GM21576 (cell line): ENCODE data around the gene TESMIN.

Experiments
- ATAC-seq: cut with Tn5 transposase; IDR thresholded peaks from one replicate; pipeline ENCODE4 v1.9.1; 2021; ENCODE audit warnings: mild to moderate bottlenecking, moderate library complexity; ENCODE audit not compliant: unreplicated experiment

TESMIN gene

DNA sequence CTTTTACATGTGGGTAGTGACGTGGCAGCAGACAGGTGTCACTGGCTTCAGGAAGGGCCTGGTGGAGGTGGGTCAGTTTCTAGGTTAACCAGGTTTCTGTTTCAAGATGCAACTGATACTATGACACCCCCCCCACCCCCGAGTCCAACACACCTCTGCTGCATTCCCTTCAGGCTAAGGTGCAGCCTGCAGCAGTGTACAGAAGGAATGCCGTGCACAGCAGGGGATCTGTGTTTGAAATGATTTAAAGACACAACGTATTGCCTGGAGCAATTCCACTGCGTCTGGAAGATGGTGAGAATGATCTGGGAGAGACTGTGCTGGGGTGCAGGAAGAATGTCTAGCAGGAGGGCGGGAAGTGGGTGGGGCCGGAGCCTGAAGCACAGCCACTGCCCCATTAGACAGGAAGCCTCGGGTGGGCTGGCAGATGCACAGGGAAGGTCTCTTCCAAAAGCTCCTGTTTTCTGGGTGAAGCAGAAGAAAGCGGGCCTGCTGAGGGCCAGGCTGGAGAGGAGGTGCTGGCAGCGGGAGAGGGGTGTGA, 11.9 kb upstream of the TESMIN start:
- ATAC-seq = no peak

GRCh38 chr11:68762481-68762880, 11.2 kb upstream of the TESMIN start:
- no peak for ATAC-seq

DNA sequence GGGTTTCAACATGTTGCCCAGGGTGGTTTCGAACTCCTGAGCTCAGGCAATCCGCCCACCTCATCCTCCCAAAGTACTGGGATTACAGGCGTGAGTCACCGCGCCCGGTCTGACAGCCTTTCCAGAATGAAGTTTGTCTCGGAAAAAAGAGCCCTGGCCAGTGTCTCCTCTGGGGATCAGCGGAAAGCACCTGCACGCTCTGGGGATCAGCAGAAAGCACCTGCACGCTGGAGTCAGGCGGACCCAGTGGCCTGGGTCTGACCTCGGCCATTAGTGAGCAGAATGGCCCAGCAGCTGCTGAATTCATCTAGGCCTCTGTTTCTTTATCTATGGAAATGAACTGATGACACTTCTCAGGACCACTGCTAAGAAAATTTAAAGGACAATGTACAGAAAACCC, 10.5 kb upstream of the TESMIN start:
- no peak for ATAC-seq

GRCh38 chr11:68759991-68760390, 8.7 kb upstream of the TESMIN start:
- no peak for ATAC-seq

DNA sequence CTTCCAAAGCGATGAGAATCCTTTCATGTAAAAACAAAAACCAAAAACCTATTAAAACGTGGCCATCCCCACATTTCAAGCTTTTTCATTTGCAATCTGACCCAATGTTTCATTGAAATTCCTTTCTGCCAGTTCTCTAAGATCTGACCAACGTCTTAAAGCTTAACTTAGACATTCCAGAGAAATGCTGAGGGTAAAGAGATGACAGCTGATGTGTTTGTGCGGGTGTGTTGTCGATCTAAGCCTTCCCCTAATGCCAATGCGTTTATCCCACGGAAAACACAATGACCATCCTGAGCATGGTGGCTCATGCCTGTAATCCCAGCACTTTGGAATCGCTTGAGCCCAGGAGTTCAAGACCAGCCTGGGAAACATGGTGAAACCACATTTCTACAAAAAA, 6.4 kb upstream of the TESMIN start:
- ATAC-seq = no peak

GRCh38 chr11:68756171-68756766, 4.9 kb upstream of the TESMIN start:
- no peak for ATAC-seq

DNA sequence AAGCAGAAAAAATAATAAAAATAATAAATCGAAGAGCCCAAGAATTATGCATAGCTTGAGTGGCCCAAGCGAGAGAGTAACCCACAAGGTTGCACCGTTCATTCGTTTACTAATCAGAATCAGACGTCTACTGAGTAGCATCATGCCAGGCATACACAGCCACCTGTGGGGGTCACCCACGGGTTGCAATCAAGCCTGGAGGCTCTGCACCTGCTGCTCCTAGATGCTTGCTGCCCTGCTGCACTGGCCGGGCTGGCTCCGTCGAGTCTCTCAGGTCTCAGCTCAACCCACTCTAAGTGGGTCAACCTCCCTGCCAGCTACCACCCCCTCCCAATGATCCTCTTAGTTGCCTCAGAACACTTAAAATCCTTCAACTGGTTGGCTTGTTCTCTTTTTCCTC, 2.0 kb upstream of the TESMIN start:
- no peak for ATAC-seq

GRCh38 chr11:68751004-68751325, 355 bp downstream of the TESMIN start:
- ATAC-seq = no peak

- no peak for ATAC-seq
Observed at GRCh38 chr11:68750195-68751003, 921 bp downstream of the TESMIN start.

- no peak for ATAC-seq
Observed at GRCh38 chr11:68749229-68750123, 1.8 kb downstream of the TESMIN start.

DNA sequence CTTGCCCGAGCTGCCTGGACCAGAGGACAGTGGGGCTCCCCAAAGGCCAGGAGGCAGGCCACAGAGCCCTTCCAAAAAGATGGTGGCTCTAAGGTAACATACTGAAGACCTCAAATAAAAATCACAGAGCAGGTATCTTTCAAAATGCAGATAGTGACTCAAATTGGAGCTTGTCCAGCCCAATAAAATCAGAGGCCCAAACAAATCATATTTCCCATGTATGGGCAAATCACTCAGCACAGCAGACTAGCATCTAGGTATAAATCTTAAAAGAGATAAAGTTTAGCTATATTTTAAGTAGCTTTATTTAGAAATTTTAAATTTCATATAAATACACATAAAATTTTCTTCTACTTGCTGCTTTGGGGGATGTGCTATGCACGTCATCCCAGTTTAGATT, 3.3 kb downstream of the TESMIN start:
- ATAC-seq = no peak

- ATAC-seq = no peak
Observed at GRCh38 chr11:68743539-68743938, 7.8 kb downstream of the TESMIN start.

GRCh38 chr11:68741463-68741862, 9.9 kb downstream of the TESMIN start:
- no peak for ATAC-seq

DNA sequence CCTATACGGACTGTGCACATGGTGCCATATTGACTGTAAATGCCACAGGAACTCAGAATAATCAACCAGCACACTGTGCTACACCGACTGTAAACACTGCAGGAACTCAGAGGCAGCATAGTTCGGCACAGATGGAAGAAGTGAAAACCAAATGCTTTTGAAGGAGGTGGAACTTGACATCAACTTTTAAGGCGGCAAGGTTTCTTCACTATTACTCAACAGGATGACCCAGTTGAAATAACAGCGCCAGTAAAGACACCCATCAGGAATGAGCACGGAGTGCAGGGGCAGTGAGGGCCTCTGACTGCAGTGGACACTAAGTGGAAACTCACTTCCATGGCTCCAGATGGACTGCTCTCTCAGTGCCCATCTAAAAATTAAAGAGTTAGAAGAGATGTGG, 15.7 kb downstream of the TESMIN start:
- no peak for ATAC-seq

- ATAC-seq = no peak
Observed at GRCh38 chr11:68735125-68735524, 16.2 kb downstream of the TESMIN start.

DNA sequence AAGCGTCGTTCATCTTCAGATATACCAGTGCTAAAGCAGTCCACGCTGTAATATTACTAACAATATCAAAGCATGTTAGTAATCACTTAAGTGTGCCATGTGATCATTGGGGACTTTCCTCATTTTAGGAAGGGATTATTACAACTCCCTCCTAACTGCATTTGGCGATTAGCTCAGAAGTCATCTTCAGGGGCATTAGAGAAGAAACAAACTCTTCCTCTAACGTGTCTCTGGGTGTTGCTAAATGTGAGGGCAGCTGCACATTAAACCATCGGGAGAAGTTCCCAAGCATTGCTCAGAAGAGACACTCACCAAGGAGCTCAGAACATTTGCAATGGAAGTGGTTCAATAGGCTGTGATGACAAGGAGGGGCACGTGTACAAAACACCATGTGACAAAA, 17.2 kb downstream of the TESMIN start:
- no peak for ATAC-seq

- no peak for ATAC-seq
Observed at GRCh38 chr11:68727783-68728182, 23.5 kb downstream of the TESMIN start.

DNA sequence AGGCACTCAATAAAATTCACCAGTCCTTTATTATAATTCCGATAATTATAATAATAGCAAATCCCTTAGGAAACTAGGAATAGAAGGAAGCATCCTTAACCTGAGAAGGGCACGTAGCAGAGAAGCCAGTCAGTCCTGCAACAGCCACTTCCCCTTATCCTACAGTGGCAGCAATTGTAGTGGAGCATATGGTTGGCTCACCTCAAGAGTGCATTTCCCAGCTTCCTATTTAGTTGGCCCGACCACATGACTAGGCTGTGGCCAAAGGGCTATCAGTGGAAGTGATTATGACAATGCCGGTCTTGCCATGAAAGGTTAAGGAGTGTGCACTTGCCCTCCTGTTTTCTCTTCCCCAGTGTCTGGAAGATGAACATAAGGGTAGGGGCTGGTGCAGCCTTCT, 27.0 kb downstream of the TESMIN start:
- ATAC-seq = no peak

DNA sequence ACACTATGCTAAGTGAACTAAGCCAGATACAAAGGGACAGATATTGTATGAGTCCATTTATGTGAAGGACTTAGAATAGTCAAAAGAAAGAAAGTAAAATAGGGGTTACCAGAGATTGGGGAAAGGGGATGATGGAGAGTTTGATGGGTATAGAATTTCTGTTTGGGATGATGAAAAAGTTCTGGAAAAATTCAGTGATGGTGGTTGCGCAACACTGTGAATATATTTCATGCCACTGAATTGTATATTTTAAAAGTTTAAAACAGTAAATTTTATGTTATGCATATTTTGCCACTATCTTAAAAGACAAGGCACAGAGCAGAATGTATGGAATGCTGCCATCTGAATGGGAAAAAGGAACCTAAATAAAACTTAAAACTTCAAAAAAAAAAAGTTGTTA, 29.2 kb downstream of the TESMIN start:
- no peak for ATAC-seq

GRCh38 chr11:68721075-68721474, 30.2 kb downstream of the TESMIN start:
- no peak for ATAC-seq

DNA sequence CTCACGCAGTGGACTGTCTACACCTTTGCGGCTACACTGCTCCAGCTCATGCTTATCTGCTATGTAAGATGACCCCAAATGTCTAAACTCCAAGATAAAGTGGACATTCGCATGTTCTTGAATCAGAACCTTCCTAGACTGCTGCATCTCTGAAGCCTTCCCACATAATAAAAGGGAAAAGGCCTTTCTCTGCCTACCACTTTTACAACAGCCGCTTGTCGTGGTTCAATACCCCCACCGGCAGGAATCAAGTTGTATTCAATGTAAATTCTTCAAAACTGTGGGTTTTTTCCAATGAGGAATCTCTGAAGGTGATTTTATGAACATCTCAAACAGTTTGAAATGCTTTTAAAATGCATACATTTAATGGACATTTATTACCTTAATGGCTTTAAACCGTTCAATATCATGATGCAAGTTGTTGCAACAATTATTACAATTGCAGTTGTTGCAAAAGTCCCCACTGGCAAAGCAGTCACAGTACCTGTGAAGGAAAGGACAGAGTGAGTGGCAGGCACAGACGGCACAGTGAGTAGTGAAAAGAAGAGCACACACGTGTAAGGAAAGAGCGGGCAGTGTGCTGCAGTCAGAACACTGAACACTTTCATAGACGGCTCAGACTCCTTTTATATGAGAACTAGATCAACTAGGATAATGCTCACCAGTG, 35.7 kb downstream of the TESMIN start:
- ATAC-seq = no peak
